H9 (cell line): Measurements from ENCODE around the gene IL12A. TPM values are rescaled to one million over a fixed set of nuclear protein-coding genes. Genes with fewer than 3 reads are reported as not detected.

Experiments used
- DNase-seq: peaks from one replicate; pipeline ENCODE4 v3.0.0-alpha.2; 2017
- H2AFZ ChIP-seq: one replicate; pipeline ENCODE4 v1.6.1; 2013; ENCODE audit warnings: mild to moderate bottlenecking, low read length, control low read depth, moderate library complexity
- H2AK5ac ChIP-seq: 2 replicates; pipeline ENCODE4 v1.6.1; 2013; ENCODE audit warnings: low read length, control low read depth, mixed read lengths; ENCODE audit not compliant: insufficient read length
- H2BK120ac ChIP-seq: one replicate; pipeline ENCODE4 v1.6.1; 2013; ENCODE audit warnings: low read depth, mild to moderate bottlenecking, low read length, control low read depth, inconsistent platforms; ENCODE audit not compliant: poor library complexity, severe bottlenecking
- H2BK12ac ChIP-seq: 2 replicates; pipeline ENCODE4 v1.6.1; 2013; ENCODE audit warnings: low read length, control low read depth, mixed read lengths, low read depth; ENCODE audit not compliant: insufficient read length
- H2BK15ac ChIP-seq: 2 replicates; pipeline ENCODE4 v1.6.1; 2013; ENCODE audit warnings: low read depth, low read length, control low read depth
- H2BK20ac ChIP-seq: one replicate; pipeline ENCODE4 v1.6.1; 2013; ENCODE audit warnings: low read depth, mild to moderate bottlenecking, low read length, control low read depth, inconsistent platforms; ENCODE audit not compliant: poor library complexity, severe bottlenecking
- H2BK5ac ChIP-seq: 2 replicates; pipeline ENCODE4 v1.6.1; 2013; ENCODE audit warnings: low read length, control low read depth, mixed read lengths; ENCODE audit not compliant: insufficient read length
- H3K14ac ChIP-seq: 2 replicates; pipeline ENCODE4 v1.6.1; 2013; ENCODE audit warnings: low read length, control low read depth; ENCODE audit not compliant: insufficient read depth
- H3K18ac ChIP-seq: 2 replicates; pipeline ENCODE4 v1.6.1; 2013; ENCODE audit warnings: low read depth, mild to moderate bottlenecking, mixed read lengths, low read length, control low read depth; ENCODE audit not compliant: insufficient read length
- H3K23ac ChIP-seq: 2 replicates; pipeline ENCODE4 v1.6.1; 2013; ENCODE audit warnings: low read length, control low read depth, mixed read lengths, low read depth; ENCODE audit not compliant: insufficient read length
- H3K23me2 ChIP-seq: 2 replicates; pipeline ENCODE4 v1.6.1; 2013; ENCODE audit warnings: low read depth, mild to moderate bottlenecking, mixed read lengths, low read length, control low read depth; ENCODE audit not compliant: insufficient read length, poor library complexity, severe bottlenecking
- H3K27ac ChIP-seq: 2 replicates; pipeline ENCODE4 v1.5.1; 2013; ENCODE audit warnings: low read length, control low read depth, mixed read lengths, low read depth; ENCODE audit not compliant: insufficient read length
- H3K27me3 ChIP-seq: 2 replicates; pipeline ENCODE4 v1.6.1; 2013; ENCODE audit warnings: low read length, control low read depth, inconsistent platforms; ENCODE audit not compliant: insufficient read depth
- H3K4ac ChIP-seq: 2 replicates; pipeline ENCODE4 v1.6.1; 2013; ENCODE audit warnings: low read depth, mild to moderate bottlenecking, control low read depth, inconsistent platforms, low read length, moderate library complexity
- H3K4me1 ChIP-seq: 2 replicates; pipeline ENCODE4 v1.6.1; 2013; ENCODE audit warnings: low read length, control low read depth, inconsistent platforms; ENCODE audit not compliant: insufficient read depth
- H3K4me2 ChIP-seq: 2 replicates; pipeline ENCODE4 v1.6.1; 2013; ENCODE audit warnings: low read length, control low read depth, mixed read lengths; ENCODE audit not compliant: insufficient read length, insufficient read depth
- H3K56ac ChIP-seq: 2 replicates; pipeline ENCODE4 v1.6.1; 2013; ENCODE audit warnings: low read depth, mild to moderate bottlenecking, mixed read lengths, low read length, control low read depth; ENCODE audit not compliant: insufficient read length
- H3K79me1 ChIP-seq: 2 replicates; pipeline ENCODE4 v1.6.1; 2013; ENCODE audit warnings: low read depth, mild to moderate bottlenecking, moderate library complexity, low read length, control low read depth, inconsistent platforms; ENCODE audit not compliant: insufficient read depth, poor library complexity, severe bottlenecking
- H3K79me2 ChIP-seq: 2 replicates; pipeline ENCODE4 v1.6.1; 2013; ENCODE audit warnings: low read length, control low read depth, inconsistent platforms; ENCODE audit not compliant: insufficient read depth
- H3K9ac ChIP-seq: 2 replicates; pipeline ENCODE4 v1.6.1; 2013; ENCODE audit warnings: low read length, control low read depth, mixed read lengths; ENCODE audit not compliant: insufficient read length; ENCODE audit errors: extremely low read depth
- H3K9me3 ChIP-seq: one replicate; pipeline ENCODE4 v1.6.1; 2013; ENCODE audit warnings: low read depth, low read length, inconsistent platforms; ENCODE audit not compliant: control insufficient read depth
- H3T11ph ChIP-seq: one replicate; pipeline ENCODE4 v1.6.1; 2013; ENCODE audit warnings: mild to moderate bottlenecking, low read length, control low read depth, inconsistent platforms
- H4K20me1 ChIP-seq: one replicate; pipeline ENCODE4 v1.6.1; 2013; ENCODE audit not compliant: control insufficient read depth, insufficient read length, insufficient read depth
- H4K5ac ChIP-seq: 2 replicates; pipeline ENCODE4 v1.6.1; 2013; ENCODE audit warnings: low read depth, mild to moderate bottlenecking, mixed read lengths, low read length, control low read depth; ENCODE audit not compliant: insufficient read length
- H4K8ac ChIP-seq: replicated peaks from 2 replicates; pipeline ENCODE4 v1.6.1; 2013; ENCODE audit warnings: low read length, control low read depth, mixed read lengths, low read depth; ENCODE audit not compliant: insufficient read length
- H4K91ac ChIP-seq: 2 replicates; pipeline ENCODE4 v1.6.1; 2013; ENCODE audit warnings: low read depth, mild to moderate bottlenecking, moderate library complexity, mixed read lengths, low read length, control low read depth; ENCODE audit not compliant: insufficient read length
- H3K27ac Mint-ChIP-seq, 3 experiments: 2 replicates in 2 of 3; 3 replicates in 1 of 3; pipeline ENCODE4 v1.8.0; 2020 to 2021; ENCODE audit warnings: mixed read lengths in 3 of 3, mild to moderate bottlenecking in 1 of 3, moderate library complexity in 1 of 3
- H3K27me3 Mint-ChIP-seq: 2 replicates; pipeline ENCODE4 v1.8.0; 2021; ENCODE audit warnings: low read depth, mild to moderate bottlenecking, moderate library complexity, mixed read lengths
- H3K36me3 Mint-ChIP-seq, 3 experiments: 2 replicates in 2 of 3; 3 replicates in 1 of 3; pipeline ENCODE4 v1.8.0; 2020 to 2021; ENCODE audit warnings: low read depth in 3 of 3, mixed read lengths in 3 of 3; ENCODE audit not compliant: insufficient read depth in 1 of 3
- H3K4me1 Mint-ChIP-seq, 2 experiments: 2 replicates each; pipeline ENCODE4 v1.8.0; 2020; ENCODE audit warnings: mixed read lengths in 2 of 2
- H3K4me3 Mint-ChIP-seq, 2 experiments: 2 replicates in 1 of 2; 3 replicates in 1 of 2; pipeline ENCODE4 v1.8.0; 2020 to 2021; ENCODE audit warnings: mild to moderate bottlenecking in 2 of 2, mixed read lengths in 2 of 2, moderate library complexity in 1 of 2
- H3K9me3 Mint-ChIP-seq, 2 experiments: 2 replicates in 1 of 2; 3 replicates in 1 of 2; pipeline ENCODE4 v1.8.0; 2020; ENCODE audit warnings: mild to moderate bottlenecking in 2 of 2, mixed read lengths in 2 of 2, moderate library complexity in 1 of 2
- WGBS: extraction: QIAGEN DNeasy Blood & Tissue Kit; methylation state at CpG from one replicate; pipeline ENCODE4 v1.1.7; 2013; ENCODE audit warnings: missing lambda C conversion rate, low lambda C conversion rate, mixed read lengths; ENCODE audit not compliant: insufficient read length; ENCODE audit errors: extremely low coverage; 5-methylcytosine and 5-hydroxymethylcytosine counted together
- total RNA-seq: library from RNA; stranded (reverse); gene quantifications from 2 replicates; pipeline ENCODE4 v1.2.1, GENCODE V29; 2021
- TF ChIP-seq, protein P1 (sequence below): fragments of 200-600 bp; sonication (generic); conservative IDR thresholded peaks from 3 replicates; pipeline ENCODE4 v1.8.0; 2021; ENCODE audit warnings: antibody characterized with exemption, mild to moderate bottlenecking

Gene IL12A
- total RNA-seq, 1 experiment from 2014 or later = 0.50 TPM

DNA sequence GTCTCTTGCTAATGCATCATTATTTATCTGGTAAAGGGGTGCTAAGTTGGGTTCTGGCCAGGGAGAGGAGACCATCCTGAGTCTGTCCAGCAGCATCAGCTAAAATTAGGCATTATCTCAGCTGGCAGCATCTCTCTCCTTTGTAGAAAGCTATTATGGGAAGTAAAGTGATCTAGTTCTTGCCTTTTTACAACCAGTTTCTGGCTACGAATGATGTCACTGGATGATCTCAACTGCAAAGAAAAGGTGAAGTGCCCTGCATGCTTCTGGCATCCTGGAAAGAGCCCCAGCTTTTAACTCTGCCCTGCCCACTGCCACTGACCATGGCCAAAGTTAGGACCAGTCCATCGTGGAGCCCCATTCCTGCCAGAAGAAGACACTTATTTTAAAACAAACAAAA, 37.1 kb upstream of the IL12A start:
- Mint-ChIP-seq H3K4me1 (peaks cover 6 to 7% of the 10 kb centered on the region in 2 experiments), H3K36me3 (no peaks in the 10 kb centered on the region), H3K27ac (no peak overlapping the region), H3K9me3 (no peaks in the 10 kb centered on the region), H3K4me3 (no peak overlapping the region), H3K27me3 (no peaks in the 10 kb centered on the region)
- no peak overlapping the region for H3K9ac ChIP-seq
- H4K20me1 ChIP-seq = no peaks in the 10 kb centered on the region
- no peak overlapping the region for H4K8ac ChIP-seq
- no peak overlapping the region for H4K5ac ChIP-seq
- no peaks in the 10 kb centered on the region for H3K23me2 ChIP-seq
- no peak overlapping the region for H3T11ph ChIP-seq
- no peaks in the 10 kb centered on the region for H3K4me1 ChIP-seq
- TF ChIP-seq, protein P1, sequence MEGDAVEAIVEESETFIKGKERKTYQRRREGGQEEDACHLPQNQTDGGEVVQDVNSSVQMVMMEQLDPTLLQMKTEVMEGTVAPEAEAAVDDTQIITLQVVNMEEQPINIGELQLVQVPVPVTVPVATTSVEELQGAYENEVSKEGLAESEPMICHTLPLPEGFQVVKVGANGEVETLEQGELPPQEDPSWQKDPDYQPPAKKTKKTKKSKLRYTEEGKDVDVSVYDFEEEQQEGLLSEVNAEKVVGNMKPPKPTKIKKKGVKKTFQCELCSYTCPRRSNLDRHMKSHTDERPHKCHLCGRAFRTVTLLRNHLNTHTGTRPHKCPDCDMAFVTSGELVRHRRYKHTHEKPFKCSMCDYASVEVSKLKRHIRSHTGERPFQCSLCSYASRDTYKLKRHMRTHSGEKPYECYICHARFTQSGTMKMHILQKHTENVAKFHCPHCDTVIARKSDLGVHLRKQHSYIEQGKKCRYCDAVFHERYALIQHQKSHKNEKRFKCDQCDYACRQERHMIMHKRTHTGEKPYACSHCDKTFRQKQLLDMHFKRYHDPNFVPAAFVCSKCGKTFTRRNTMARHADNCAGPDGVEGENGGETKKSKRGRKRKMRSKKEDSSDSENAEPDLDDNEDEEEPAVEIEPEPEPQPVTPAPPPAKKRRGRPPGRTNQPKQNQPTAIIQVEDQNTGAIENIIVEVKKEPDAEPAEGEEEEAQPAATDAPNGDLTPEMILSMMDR = no peak
- DNase-seq = no peak
- H3K14ac ChIP-seq = no peak overlapping the region
- H4K91ac ChIP-seq = no peak overlapping the region
- H3K79me2 ChIP-seq = no peaks in the 10 kb centered on the region
- no peak overlapping the region for H2BK15ac ChIP-seq
- H3K23ac ChIP-seq = no peak overlapping the region
- H3K4me2 ChIP-seq = no peak overlapping the region
- H3K27me3 ChIP-seq = no peaks in the 10 kb centered on the region
- no peak overlapping the region for H2BK20ac ChIP-seq
- no peak overlapping the region for H3K4ac ChIP-seq
- no peak overlapping the region for H3K18ac ChIP-seq
- H2BK5ac ChIP-seq = no peak overlapping the region
- no peak overlapping the region for H2BK12ac ChIP-seq
- H3K27ac ChIP-seq = no peak overlapping the region
- H2AK5ac ChIP-seq = no peak overlapping the region
- no peaks in the 10 kb centered on the region for H3K79me1 ChIP-seq
- no peak overlapping the region for H3K56ac ChIP-seq
- no peak overlapping the region for H2BK120ac ChIP-seq
- H3K9me3 ChIP-seq = no peaks in the 10 kb centered on the region
- WGBS = no CpG with 5 or more reads among the region's 2 CpGs
- H2AFZ ChIP-seq = no peak overlapping the region
